MM.1S (cell line): ENCODE results near the gene AASS.

ENCODE experiments used
- DNase-seq: peaks from one replicate; pipeline ENCODE4 v3.0.0-alpha.2; 2015
- H2AFZ ChIP-seq: fragments of 300-600 bp; sonication (generic); 2 replicates; pipeline ENCODE4 v1.6.0; 2016; ENCODE audit warnings: antibody characterized with exemption, low read length
- H3F3A ChIP-seq: fragments of 300-600 bp; sonication (generic); 2 replicates; pipeline ENCODE4 v1.6.1; 2016; ENCODE audit warnings: mild to moderate bottlenecking, antibody characterized with exemption, low read length, moderate library complexity, mixed read lengths; ENCODE audit not compliant: insufficient read depth
- H3K27ac ChIP-seq: fragments of 300-600 bp; sonication (generic); 2 replicates; pipeline ENCODE4 v1.5.1; 2016; ENCODE audit warnings: mild to moderate bottlenecking, low read length
- H3K27me3 ChIP-seq: fragments of 300-600 bp; sonication (generic); replicated peaks from 2 replicates; pipeline ENCODE4 v1.6.0; 2016; ENCODE audit warnings: low read length; ENCODE audit not compliant: insufficient read depth
- H3K36me3 ChIP-seq: fragments of 300-600 bp; sonication (generic); replicated peaks from 2 replicates; pipeline ENCODE4 v1.6.1; 2016; ENCODE audit warnings: mild to moderate bottlenecking, low read length, mixed read lengths; ENCODE audit not compliant: insufficient read depth
- H3K4me1 ChIP-seq: fragments of 300-600 bp; sonication (generic); 2 replicates; pipeline ENCODE4 v1.6.1; 2016; ENCODE audit warnings: low read length, mixed read lengths
- H3K4me2 ChIP-seq: fragments of 300-600 bp; sonication (generic); 2 replicates; pipeline ENCODE4 v1.6.0; 2016; ENCODE audit warnings: low read depth, low read length
- H3K4me3 ChIP-seq: fragments of 300-600 bp; sonication (generic); 2 replicates; pipeline ENCODE4 v1.5.1; 2016; ENCODE audit warnings: low read length, mixed read lengths
- H3K79me2 ChIP-seq: fragments of 300-600 bp; sonication (generic); 2 replicates; pipeline ENCODE4 v1.6.1; 2016; ENCODE audit warnings: mixed run types, low read length, mixed read lengths
- H3K9ac ChIP-seq: fragments of 300-600 bp; sonication (generic); 2 replicates; pipeline ENCODE4 v1.6.1; 2016; ENCODE audit warnings: low read length, mixed read lengths
- H3K9me2 ChIP-seq: fragments of 300-600 bp; sonication (generic); replicated peaks from 2 replicates; pipeline ENCODE4 v1.6.1; 2016; ENCODE audit warnings: mild to moderate bottlenecking, low read length, mixed read lengths; ENCODE audit not compliant: insufficient read depth
- H3K9me3 ChIP-seq: fragments of 300-600 bp; sonication (generic); replicated peaks from 2 replicates; pipeline ENCODE4 v1.6.1; 2016; ENCODE audit warnings: mild to moderate bottlenecking, low read length, mixed read lengths; ENCODE audit not compliant: insufficient read depth
- H4K20me1 ChIP-seq: fragments of 300-600 bp; sonication (generic); 2 replicates; pipeline ENCODE4 v1.6.1; 2016; ENCODE audit warnings: mild to moderate bottlenecking, low read length, moderate library complexity, mixed read lengths; ENCODE audit not compliant: insufficient read depth
- EZH2 ChIP-seq: fragments of 300-600 bp; sonication (generic); optimal IDR thresholded peaks from 2 replicates; pipeline ENCODE3; 2017; ENCODE audit warnings: low read depth, mild to moderate bottlenecking, antibody characterized with exemption, low read length, mixed read lengths
- EZH2phosphoT487 ChIP-seq: fragments of 300-600 bp; sonication (generic); IDR thresholded peaks from 2 replicates; pipeline ENCODE4 v1.6.1; 2018; ENCODE audit warnings: antibody characterized with exemption, low read length
- TF ChIP-seq, protein P1 (sequence below): fragments of 300-600 bp; sonication (generic); IDR thresholded peaks from 2 replicates; pipeline ENCODE4 v1.5.1; 2016; ENCODE audit warnings: antibody characterized with exemption, low read length, mixed read lengths

AASS gene

DNA sequence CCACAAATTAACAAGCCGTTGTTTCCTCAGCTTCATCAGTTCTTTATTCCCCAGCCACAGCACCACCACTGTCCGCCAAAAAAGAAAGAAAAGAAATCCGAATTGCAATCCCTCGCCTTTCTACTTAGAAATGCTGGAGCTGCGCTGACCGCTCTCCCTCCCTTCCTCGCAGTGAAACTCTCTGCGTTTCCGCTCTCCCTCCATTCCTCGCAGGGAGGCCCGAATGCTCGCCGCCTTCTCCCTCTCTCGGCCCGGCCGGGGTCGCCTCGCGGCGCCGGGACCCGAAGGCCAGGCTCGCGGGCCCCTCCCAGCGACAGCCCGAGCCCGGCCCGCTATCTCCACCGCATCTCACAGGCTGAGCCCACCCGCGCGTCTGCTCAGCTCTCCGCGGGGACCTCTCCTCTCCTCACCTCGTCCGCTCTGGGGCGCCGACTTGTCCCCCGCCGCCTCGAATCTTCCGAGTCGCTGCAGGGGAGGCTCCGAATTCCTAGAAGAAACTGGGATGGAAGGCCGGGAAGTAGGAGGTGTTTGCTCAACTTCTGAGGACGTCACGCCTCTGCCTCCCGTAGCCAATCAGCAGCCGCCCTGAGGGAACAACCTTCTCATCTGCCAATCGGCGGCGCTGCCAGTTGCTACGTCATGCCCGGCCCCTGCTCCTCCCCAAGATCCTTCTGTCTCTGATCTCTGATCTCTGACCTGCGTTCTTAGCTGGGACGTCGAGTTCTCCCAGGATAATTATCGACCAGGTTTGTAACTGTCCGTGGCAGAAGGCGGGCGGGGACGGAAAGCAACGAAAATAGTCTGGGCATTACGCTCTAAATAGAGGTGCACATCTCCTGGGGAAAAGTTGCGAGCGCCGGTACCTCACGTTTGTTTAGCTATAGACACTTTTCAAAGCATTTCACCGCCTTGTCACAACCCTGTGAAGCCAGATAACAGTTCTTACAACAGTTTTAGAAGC is at the start of gene AASS:
Gene AASS (minus strand): TSS at position 499 of the 961 bp plus-strand sequence. CDS start 10,523 bp downstream, outside the sequence.
- Histone ChIP-seq H3K9me2 (no peaks in the 10 kb centered on the region), H2AFZ (peak within 1 kb of the TSS; percentile 96), H3K36me3 (no peaks in the 10 kb centered on the region), H3K79me2 (no peaks in the 10 kb centered on the region), H3K4me1 (0 out of 2 replicates have a peak, but pooled peaks cover 5% of the 10 kb centered on the region), H3K9me3 (no peaks in the 10 kb centered on the region), H3K9ac (peak within 1 kb of the TSS; percentile 61), H3K27ac (peak within 1 kb of the TSS; percentile 23; the same call in 1 of the 2 replicates), H3K4me2 (peak within 1 kb of the TSS; percentile 84), H3F3A (no peaks in the 10 kb centered on the region), H3K27me3 (no peaks in the 10 kb centered on the region), H4K20me1 (no peaks in the 10 kb centered on the region), H3K4me3 (peak within 1 kb of the TSS; percentile 89)
- peak; percentile 98 for DNase-seq
- TF ChIP-seq EZH2phosphoT487, result no peak
- TF ChIP-seq, protein P1, sequence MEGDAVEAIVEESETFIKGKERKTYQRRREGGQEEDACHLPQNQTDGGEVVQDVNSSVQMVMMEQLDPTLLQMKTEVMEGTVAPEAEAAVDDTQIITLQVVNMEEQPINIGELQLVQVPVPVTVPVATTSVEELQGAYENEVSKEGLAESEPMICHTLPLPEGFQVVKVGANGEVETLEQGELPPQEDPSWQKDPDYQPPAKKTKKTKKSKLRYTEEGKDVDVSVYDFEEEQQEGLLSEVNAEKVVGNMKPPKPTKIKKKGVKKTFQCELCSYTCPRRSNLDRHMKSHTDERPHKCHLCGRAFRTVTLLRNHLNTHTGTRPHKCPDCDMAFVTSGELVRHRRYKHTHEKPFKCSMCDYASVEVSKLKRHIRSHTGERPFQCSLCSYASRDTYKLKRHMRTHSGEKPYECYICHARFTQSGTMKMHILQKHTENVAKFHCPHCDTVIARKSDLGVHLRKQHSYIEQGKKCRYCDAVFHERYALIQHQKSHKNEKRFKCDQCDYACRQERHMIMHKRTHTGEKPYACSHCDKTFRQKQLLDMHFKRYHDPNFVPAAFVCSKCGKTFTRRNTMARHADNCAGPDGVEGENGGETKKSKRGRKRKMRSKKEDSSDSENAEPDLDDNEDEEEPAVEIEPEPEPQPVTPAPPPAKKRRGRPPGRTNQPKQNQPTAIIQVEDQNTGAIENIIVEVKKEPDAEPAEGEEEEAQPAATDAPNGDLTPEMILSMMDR, result peak; percentile 25

DNA sequence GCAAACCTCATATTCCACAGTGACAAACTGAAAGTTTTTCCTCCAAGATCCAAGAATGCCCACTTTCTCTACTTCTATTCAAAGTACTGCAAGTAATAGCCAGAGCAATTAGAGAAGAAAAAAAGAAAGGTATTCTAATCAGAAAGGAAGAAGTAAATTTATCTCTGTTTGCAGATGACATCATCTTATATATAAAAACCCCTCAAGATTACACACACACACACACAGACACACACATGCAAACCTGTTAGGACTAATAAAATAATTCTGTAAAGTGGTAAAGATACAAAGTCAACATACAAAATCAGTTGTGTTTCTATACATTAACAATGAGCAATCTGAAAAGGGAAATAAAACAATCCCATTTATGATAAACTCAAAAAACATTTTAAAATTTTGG is 44.7 kb upstream of the AASS start:
- no peak for DNase-seq
- H3K9ac ChIP-seq, result no peak overlapping the region
- H3K4me2 ChIP-seq, result no peak overlapping the region
- no peaks in the 10 kb centered on the region for H3K9me3 ChIP-seq
- no peak overlapping the region for H2AFZ ChIP-seq
- TF ChIP-seq EZH2 (no peak), EZH2phosphoT487 (no peak)
- TF ChIP-seq, protein P1, result no peak
- H3K79me2 ChIP-seq, result no peaks in the 10 kb centered on the region
- H3K4me1 ChIP-seq, result no peaks in the 10 kb centered on the region
- H3K27ac ChIP-seq, result no peak overlapping the region
- H4K20me1 ChIP-seq, result no peaks in the 10 kb centered on the region
- H3K9me2 ChIP-seq, result no peaks in the 10 kb centered on the region
- H3K4me3 ChIP-seq, result no peak overlapping the region
- no peaks in the 10 kb centered on the region for H3F3A ChIP-seq
- H3K27me3 ChIP-seq, result no peaks in the 10 kb centered on the region
- H3K36me3 ChIP-seq, result no peaks in the 10 kb centered on the region

DNA sequence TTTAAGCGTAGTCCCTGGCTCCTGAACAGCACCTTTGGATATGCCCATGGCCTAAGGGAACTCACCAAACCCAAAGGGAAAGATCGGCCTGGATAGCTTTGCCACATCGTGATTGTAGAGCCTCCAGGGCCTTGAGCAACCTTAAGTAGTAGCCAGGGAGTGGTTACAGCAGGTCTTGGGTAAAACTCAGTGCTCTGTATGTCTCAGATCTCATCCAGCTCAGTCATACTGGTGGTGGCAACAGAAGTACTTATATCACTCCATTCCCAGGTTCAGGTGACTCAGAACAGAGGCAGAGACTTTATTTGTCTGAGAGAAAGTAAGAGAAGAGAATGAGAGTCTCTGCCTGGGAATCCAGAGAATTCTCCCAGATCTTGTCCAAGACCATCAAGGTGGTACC is 39.1 kb upstream of the AASS start:
- Histone ChIP-seq H2AFZ (no peak overlapping the region), H3K9me3 (no peaks in the 10 kb centered on the region), H3K4me1 (no peaks in the 10 kb centered on the region), H3K27ac (no peak overlapping the region), H3K79me2 (no peaks in the 10 kb centered on the region), H3K27me3 (no peaks in the 10 kb centered on the region), H4K20me1 (no peaks in the 10 kb centered on the region), H3K9me2 (no peaks in the 10 kb centered on the region), H3F3A (no peaks in the 10 kb centered on the region), H3K4me3 (no peak overlapping the region), H3K9ac (no peak overlapping the region), H3K36me3 (no peaks in the 10 kb centered on the region), H3K4me2 (no peak overlapping the region)
- TF ChIP-seq EZH2 (no peak), EZH2phosphoT487 (no peak)
- TF ChIP-seq, protein P1, result no peak
- no peak for DNase-seq
